ENCODE results near the gene SMIM36.
A peak's percentile ranks its signal among the peaks of the same experiment; 100 is the strongest.
"Not testable (repeated sequence)": the region's sequence is repeated elsewhere in the genome, so short reads cannot be mapped to it uniquely, and the experiment has no call there.

The SMIM36 gene

GRCh38 chr17:55513885-55514590, 2.8 kb upstream of the SMIM36 start:
- Histone ChIP-seq H3K4me3 (ENCODE audit: insufficient read depth, low read depth, low read length, poor library complexity, severe bottlenecking) (no peak overlapping the region), H3K4me1 (ENCODE audit: control insufficient read depth, insufficient read depth, low read length, poor library complexity, severe bottlenecking) (peaks cover 5% of the 10 kb centered on the region), H3K36me3 (ENCODE audit: control insufficient read depth, insufficient read depth, low read length) (no peaks in the 10 kb centered on the region), H3K9me3 (ENCODE audit: control insufficient read depth, low read length) (no peaks in the 10 kb centered on the region), H3K27ac (ENCODE audit: insufficient read depth, low read length, poor library complexity, severe bottlenecking) (no peak overlapping the region), H3K27me3 (replicated peaks; ENCODE audit: control insufficient read depth, insufficient read depth, low read length, poor library complexity, severe bottlenecking) (no peaks in the 10 kb centered on the region)
- peak in 2 of 3 donors; percentile 32 to 52 for DNase-seq

GRCh38 chr17:55507669-55508068, 3.6 kb downstream of the SMIM36 start:
- H3K4me3 ChIP-seq (ENCODE audit: insufficient read depth, low read depth, low read length, poor library complexity, severe bottlenecking); H3K4me1 ChIP-seq (ENCODE audit: control insufficient read depth, insufficient read depth, low read length, poor library complexity, severe bottlenecking); DNase-seq; H3K27me3 ChIP-seq (replicated peaks; ENCODE audit: control insufficient read depth, insufficient read depth, low read length, poor library complexity, severe bottlenecking); H3K36me3 ChIP-seq (ENCODE audit: control insufficient read depth, insufficient read depth, low read length); H3K9me3 ChIP-seq (ENCODE audit: control insufficient read depth, low read length); H3K27ac ChIP-seq (ENCODE audit: insufficient read depth, low read length, poor library complexity, severe bottlenecking): not testable (repeated sequence)

DNA sequence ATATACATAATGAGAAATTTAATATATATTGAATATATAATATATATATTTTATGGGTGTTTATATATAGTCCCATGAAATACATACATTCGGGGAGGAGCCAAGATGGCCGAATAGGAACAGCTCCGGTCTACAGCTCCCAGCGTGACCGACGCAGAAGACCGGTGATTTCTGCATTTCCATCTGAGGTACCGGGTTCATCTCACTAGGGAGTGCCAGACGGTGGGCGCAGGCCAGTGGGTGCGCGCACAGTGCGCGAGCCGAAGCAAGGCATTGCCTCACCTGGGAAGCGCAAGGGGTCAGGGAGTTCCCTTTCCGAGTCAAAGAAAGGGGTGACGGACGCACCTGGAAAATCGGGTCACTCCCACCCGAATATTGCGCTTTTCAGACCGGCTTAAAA, 9.6 kb downstream of the SMIM36 start:
- H3K27me3 ChIP-seq (replicated peaks; ENCODE audit: control insufficient read depth, insufficient read depth, low read length, poor library complexity, severe bottlenecking); H3K36me3 ChIP-seq (ENCODE audit: control insufficient read depth, insufficient read depth, low read length); H3K4me1 ChIP-seq (ENCODE audit: control insufficient read depth, insufficient read depth, low read length, poor library complexity, severe bottlenecking); H3K9me3 ChIP-seq (ENCODE audit: control insufficient read depth, low read length); H3K27ac ChIP-seq (ENCODE audit: insufficient read depth, low read length, poor library complexity, severe bottlenecking); DNase-seq; H3K4me3 ChIP-seq (ENCODE audit: insufficient read depth, low read depth, low read length, poor library complexity, severe bottlenecking): not testable (repeated sequence)

GRCh38 chr17:55500103-55500502, 11.1 kb downstream of the SMIM36 start:
- DNase-seq = no peak
- Histone ChIP-seq H3K27ac (ENCODE audit: insufficient read depth, low read length, poor library complexity, severe bottlenecking) (no peak overlapping the region), H3K4me3 (ENCODE audit: insufficient read depth, low read depth, low read length, poor library complexity, severe bottlenecking) (no peak overlapping the region), H3K9me3 (ENCODE audit: control insufficient read depth, low read length) (no peaks in the 10 kb centered on the region), H3K36me3 (ENCODE audit: control insufficient read depth, insufficient read depth, low read length) (no peaks in the 10 kb centered on the region), H3K27me3 (replicated peaks; ENCODE audit: control insufficient read depth, insufficient read depth, low read length, poor library complexity, severe bottlenecking) (no peaks in the 10 kb centered on the region), H3K4me1 (ENCODE audit: control insufficient read depth, insufficient read depth, low read length, poor library complexity, severe bottlenecking) (no peaks in the 10 kb centered on the region)

DNA sequence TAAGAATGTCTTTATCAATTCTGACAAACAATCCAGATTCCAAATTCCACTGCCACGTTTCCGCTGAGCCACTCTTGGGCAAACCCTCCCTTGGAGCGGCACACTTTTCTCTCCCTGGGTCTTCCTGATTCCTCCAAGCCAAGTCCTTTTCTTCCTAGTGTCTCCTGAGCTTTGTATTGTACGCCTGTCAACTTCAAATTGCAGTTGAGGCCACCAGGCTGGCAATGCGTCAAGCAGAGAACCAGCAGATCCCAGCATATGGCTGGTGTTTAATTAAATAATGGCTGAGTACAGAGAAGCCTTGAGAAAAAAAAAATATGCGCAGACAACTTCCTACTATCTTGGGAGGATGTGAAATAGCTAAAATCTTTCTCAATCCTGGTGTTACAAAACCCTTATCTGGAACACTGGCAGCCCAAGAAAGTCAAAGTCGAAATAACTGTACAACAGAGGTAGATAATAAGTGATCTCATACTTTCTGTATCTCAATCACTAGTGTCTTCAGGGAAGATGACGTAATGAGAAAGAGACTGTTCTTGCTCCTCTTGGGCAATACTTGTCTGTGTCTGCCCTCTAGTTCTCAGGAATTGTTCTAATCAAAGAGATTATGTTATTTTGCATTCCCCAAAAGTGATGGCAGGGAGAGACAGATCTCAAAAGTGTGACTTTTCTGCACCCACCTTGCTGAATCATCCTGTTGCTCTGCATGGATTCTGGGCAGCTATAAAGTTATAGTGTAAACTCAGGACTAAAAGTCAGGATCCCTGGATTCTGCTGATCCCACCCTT, 15.0 kb downstream of the SMIM36 start:
- Histone ChIP-seq H3K4me1 (ENCODE audit: control insufficient read depth, insufficient read depth, low read length, poor library complexity, severe bottlenecking) (no peaks in the 10 kb centered on the region), H3K9me3 (ENCODE audit: control insufficient read depth, low read length) (no peaks in the 10 kb centered on the region), H3K36me3 (ENCODE audit: control insufficient read depth, insufficient read depth, low read length) (no peaks in the 10 kb centered on the region), H3K4me3 (ENCODE audit: insufficient read depth, low read depth, low read length, poor library complexity, severe bottlenecking) (no peak overlapping the region), H3K27me3 (replicated peaks; ENCODE audit: control insufficient read depth, insufficient read depth, low read length, poor library complexity, severe bottlenecking) (no peaks in the 10 kb centered on the region), H3K27ac (ENCODE audit: insufficient read depth, low read length, poor library complexity, severe bottlenecking) (no peak overlapping the region)
- DNase-seq = no peak

DNA sequence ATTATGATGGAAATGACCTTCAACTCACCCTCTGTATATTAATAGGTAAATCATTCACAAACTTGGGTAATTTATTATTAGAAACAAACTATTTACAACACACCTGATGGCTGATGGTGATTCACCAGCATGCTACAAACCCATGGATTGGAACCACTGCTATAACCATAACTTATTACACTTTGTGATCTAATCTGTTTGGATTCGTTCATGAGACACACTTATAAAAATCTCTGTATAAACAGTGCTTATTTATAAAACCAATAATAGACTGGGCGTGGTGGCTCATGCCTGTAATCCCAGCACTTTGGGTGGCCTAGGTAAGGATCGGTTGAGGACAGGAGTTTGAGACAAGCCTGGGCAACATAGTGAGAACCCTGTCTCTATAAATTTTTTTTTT, 16.0 kb downstream of the SMIM36 start:
- H3K4me1 ChIP-seq (ENCODE audit: control insufficient read depth, insufficient read depth, low read length, poor library complexity, severe bottlenecking) = no peaks in the 10 kb centered on the region
- H3K27me3 ChIP-seq (replicated peaks; ENCODE audit: control insufficient read depth, insufficient read depth, low read length, poor library complexity, severe bottlenecking) = no peaks in the 10 kb centered on the region
- H3K9me3 ChIP-seq (ENCODE audit: control insufficient read depth, low read length) = no peaks in the 10 kb centered on the region
- no peak for DNase-seq
- no peaks in the 10 kb centered on the region for H3K36me3 ChIP-seq (ENCODE audit: control insufficient read depth, insufficient read depth, low read length)
- no peak overlapping the region for H3K4me3 ChIP-seq (ENCODE audit: insufficient read depth, low read depth, low read length, poor library complexity, severe bottlenecking)
- no peak overlapping the region for H3K27ac ChIP-seq (ENCODE audit: insufficient read depth, low read length, poor library complexity, severe bottlenecking)

GRCh38 chr17:55492781-55493341, 18.4 kb downstream of the SMIM36 start:
- Histone ChIP-seq H3K27me3 (replicated peaks; ENCODE audit: control insufficient read depth, insufficient read depth, low read length, poor library complexity, severe bottlenecking) (no peaks in the 10 kb centered on the region), H3K4me1 (ENCODE audit: control insufficient read depth, insufficient read depth, low read length, poor library complexity, severe bottlenecking) (no peaks in the 10 kb centered on the region), H3K36me3 (ENCODE audit: control insufficient read depth, insufficient read depth, low read length) (no peaks in the 10 kb centered on the region), H3K27ac (ENCODE audit: insufficient read depth, low read length, poor library complexity, severe bottlenecking) (no peak overlapping the region), H3K9me3 (ENCODE audit: control insufficient read depth, low read length) (no peaks in the 10 kb centered on the region), H3K4me3 (ENCODE audit: insufficient read depth, low read depth, low read length, poor library complexity, severe bottlenecking) (no peak overlapping the region)
- no peak for DNase-seq

GRCh38 chr17:55490376-55490775, 20.9 kb downstream of the SMIM36 start:
- no peaks in the 10 kb centered on the region for H3K36me3 ChIP-seq (ENCODE audit: control insufficient read depth, insufficient read depth, low read length)
- no peak for DNase-seq
- H3K4me3 ChIP-seq (ENCODE audit: insufficient read depth, low read depth, low read length, poor library complexity, severe bottlenecking) = no peak overlapping the region
- no peak overlapping the region for H3K27ac ChIP-seq (ENCODE audit: insufficient read depth, low read length, poor library complexity, severe bottlenecking)
- H3K27me3 ChIP-seq (replicated peaks; ENCODE audit: control insufficient read depth, insufficient read depth, low read length, poor library complexity, severe bottlenecking) = no peaks in the 10 kb centered on the region
- no peaks in the 10 kb centered on the region for H3K4me1 ChIP-seq (ENCODE audit: control insufficient read depth, insufficient read depth, low read length, poor library complexity, severe bottlenecking)
- no peaks in the 10 kb centered on the region for H3K9me3 ChIP-seq (ENCODE audit: control insufficient read depth, low read length)

- Histone ChIP-seq H3K4me3 (ENCODE audit: insufficient read depth, low read depth, low read length, poor library complexity, severe bottlenecking) (no peak overlapping the region), H3K4me1 (ENCODE audit: control insufficient read depth, insufficient read depth, low read length, poor library complexity, severe bottlenecking) (no peaks in the 10 kb centered on the region), H3K36me3 (ENCODE audit: control insufficient read depth, insufficient read depth, low read length) (no peaks in the 10 kb centered on the region), H3K27ac (ENCODE audit: insufficient read depth, low read length, poor library complexity, severe bottlenecking) (no peak overlapping the region), H3K27me3 (replicated peaks; ENCODE audit: control insufficient read depth, insufficient read depth, low read length, poor library complexity, severe bottlenecking) (no peaks in the 10 kb centered on the region), H3K9me3 (ENCODE audit: control insufficient read depth, low read length) (no peaks in the 10 kb centered on the region)
- DNase-seq = no peak
These were observed 23.4 kb downstream of the SMIM36 start for GRCh38 chr17:55487695-55488432.

Data from effector memory CD4-positive, alpha-beta T cell (primary cell).